Tibial nerve (tissue), 4 donors: ENCODE results near the gene SEC61A1. TPM values are rescaled to one million over a fixed set of nuclear protein-coding genes. Genes with fewer than 3 reads are reported as not detected.
A peak's percentile ranks its signal among the peaks of the same experiment; 100 is the strongest.

Source experiments
- DNase-seq, 2 donors: peaks; one replicate each; pipeline ENCODE4 v3.0.0-alpha.2; 2019; ENCODE audit warnings: low spot score in 2 of 2
- H3K27ac ChIP-seq, 4 donors: fragments of 200-600 bp; sonication (generic) in 3 of 4; one replicate each; pipeline ENCODE4 v1.5.1; 2017 to 2019; ENCODE audit warnings: mild to moderate bottlenecking in 1 of 4
- H3K27me3 ChIP-seq, 2 donors: fragments of 200-600 bp; sonication (generic) in 1 of 2; one replicate each; pipeline versions ENCODE4 v1.5.1 to v1.6.0; 2017 to 2019
- H3K36me3 ChIP-seq, 3 donors: fragments of 200-600 bp; sonication (generic); one replicate each; pipeline ENCODE4 v1.5.1; 2018 to 2019
- H3K4me1 ChIP-seq, 4 donors: fragments of 200-600 bp; sonication (generic) in 3 of 4; one replicate each; pipeline ENCODE4 v1.5.1; 2017 to 2019
- H3K4me3 ChIP-seq, 4 donors: fragments of 200-600 bp; sonication (generic) in 3 of 4; one replicate each; pipeline ENCODE4 v1.5.1; 2017 to 2019; ENCODE audit warnings: mild to moderate bottlenecking in 1 of 4, moderate library complexity in 1 of 4
- H3K9me3 ChIP-seq, 4 donors: fragments of 200-600 bp; sonication (generic) in 3 of 4; one replicate each; pipeline ENCODE4 v1.5.1; 2017 to 2019
- EP300 ChIP-seq, 2 donors: sonication (generic); formaldehyde crosslinking; IDR thresholded peaks; one replicate each; pipeline ENCODE4 v1.6.1; 2017; ENCODE audit warnings: antibody characterized with exemption in 2 of 2, mild to moderate bottlenecking in 1 of 2
- POLR2A ChIP-seq, 2 donors: fragments of 450-650 bp; IDR thresholded peaks; one replicate each; pipeline ENCODE4 v1.6.1; 2017; ENCODE audit warnings: antibody characterized with exemption in 2 of 2, mild to moderate bottlenecking in 2 of 2, moderate library complexity in 2 of 2
- WGBS, 2 donors: methylation state at CpG; one replicate each; pipeline ENCODE4 v1.1.5; 2018; 5-methylcytosine and 5-hydroxymethylcytosine counted together
- total RNA-seq, 4 donors: library from RNA; depleted of rRNA; stranded (reverse); fragments of >200 nt; gene quantifications; one replicate each; pipeline ENCODE4 v1.1.0, GENCODE V29; 2016
- TF ChIP-seq, protein P1 (sequence below), 5 experiments: fragments of 200-600 bp in 3 of 5; fragments of 450-650 bp in 2 of 5; sonication (generic) in 3 of 5; IDR thresholded peaks; one replicate each; pipeline ENCODE4 v1.5.1; 2016 to 2019; ENCODE audit warnings: antibody characterized with exemption in 5 of 5, mild to moderate bottlenecking in 3 of 5, moderate library complexity in 2 of 5

Gene SEC61A1
- total RNA-seq, 4 donors from 2014 or later = 93.3 to 155 (median 108) TPM

DNA sequence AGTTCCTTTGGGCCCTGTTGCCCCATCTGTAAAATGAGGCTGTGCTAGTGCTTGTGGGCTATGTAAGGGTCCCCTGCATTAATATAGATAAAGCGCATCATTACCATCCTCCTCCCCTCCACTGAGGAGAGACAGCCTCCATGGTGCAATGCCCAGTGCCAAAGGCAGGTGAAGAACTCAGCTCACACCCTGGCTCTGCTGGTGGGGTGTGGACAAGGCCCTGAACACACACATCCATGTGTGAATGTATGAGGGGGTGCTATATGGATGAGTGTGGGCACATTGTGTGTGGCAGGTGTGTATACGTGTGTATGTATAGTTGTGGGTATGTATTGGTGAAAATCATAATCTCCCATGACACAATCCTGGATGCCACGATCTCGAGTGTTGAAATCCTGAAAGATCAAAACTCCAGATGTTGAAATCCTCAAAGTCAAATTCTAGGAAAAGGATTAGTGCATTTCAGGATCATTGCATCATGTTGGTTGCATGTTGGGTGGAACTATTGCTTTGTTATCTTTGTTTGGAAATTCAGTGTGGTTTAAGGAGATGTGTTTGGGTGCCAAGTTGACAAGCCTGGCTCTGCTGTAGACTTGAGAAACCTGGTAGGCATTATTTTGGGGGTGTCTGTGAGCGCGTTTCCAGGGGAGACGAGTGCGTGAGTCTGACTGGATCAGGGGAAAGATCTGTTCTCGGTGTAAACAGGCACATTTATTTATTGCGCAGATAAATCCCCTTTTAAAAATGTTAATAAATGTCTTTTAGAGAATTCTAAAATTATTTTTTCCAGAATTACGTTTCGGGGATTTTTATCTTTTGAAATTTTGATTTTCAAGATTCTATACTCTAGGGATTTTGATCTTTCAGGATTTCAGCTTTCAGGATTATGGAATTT is 42.0 kb upstream of the SEC61A1 start:
- no peaks in the 10 kb centered on the region for H3K36me3 ChIP-seq
- H3K4me1 ChIP-seq = peaks cover 0 to 16% (median 0%) of the 10 kb centered on the region in 4 donors
- DNase-seq = no peak
- peaks cover 0 to 27% of the 10 kb centered on the region in 2 donors for H3K27me3 ChIP-seq
- TF ChIP-seq, protein P1, sequence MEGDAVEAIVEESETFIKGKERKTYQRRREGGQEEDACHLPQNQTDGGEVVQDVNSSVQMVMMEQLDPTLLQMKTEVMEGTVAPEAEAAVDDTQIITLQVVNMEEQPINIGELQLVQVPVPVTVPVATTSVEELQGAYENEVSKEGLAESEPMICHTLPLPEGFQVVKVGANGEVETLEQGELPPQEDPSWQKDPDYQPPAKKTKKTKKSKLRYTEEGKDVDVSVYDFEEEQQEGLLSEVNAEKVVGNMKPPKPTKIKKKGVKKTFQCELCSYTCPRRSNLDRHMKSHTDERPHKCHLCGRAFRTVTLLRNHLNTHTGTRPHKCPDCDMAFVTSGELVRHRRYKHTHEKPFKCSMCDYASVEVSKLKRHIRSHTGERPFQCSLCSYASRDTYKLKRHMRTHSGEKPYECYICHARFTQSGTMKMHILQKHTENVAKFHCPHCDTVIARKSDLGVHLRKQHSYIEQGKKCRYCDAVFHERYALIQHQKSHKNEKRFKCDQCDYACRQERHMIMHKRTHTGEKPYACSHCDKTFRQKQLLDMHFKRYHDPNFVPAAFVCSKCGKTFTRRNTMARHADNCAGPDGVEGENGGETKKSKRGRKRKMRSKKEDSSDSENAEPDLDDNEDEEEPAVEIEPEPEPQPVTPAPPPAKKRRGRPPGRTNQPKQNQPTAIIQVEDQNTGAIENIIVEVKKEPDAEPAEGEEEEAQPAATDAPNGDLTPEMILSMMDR (IDR thresholded peaks at IDR 0.05) = no peak
- no peak for TF ChIP-seq POLR2A (IDR thresholded peaks at IDR 0.05)
- peak in 1 of 2 donors; percentile 72 for TF ChIP-seq EP300 (IDR thresholded peaks at IDR 0.05)
- H3K9me3 ChIP-seq = no peaks in the 10 kb centered on the region
- WGBS, 2 donors = 87 to 94% methylated on average over 12 of the region's 12 CpGs
- no peak overlapping the region for H3K27ac ChIP-seq
- H3K4me3 ChIP-seq = no peak overlapping the region

DNA sequence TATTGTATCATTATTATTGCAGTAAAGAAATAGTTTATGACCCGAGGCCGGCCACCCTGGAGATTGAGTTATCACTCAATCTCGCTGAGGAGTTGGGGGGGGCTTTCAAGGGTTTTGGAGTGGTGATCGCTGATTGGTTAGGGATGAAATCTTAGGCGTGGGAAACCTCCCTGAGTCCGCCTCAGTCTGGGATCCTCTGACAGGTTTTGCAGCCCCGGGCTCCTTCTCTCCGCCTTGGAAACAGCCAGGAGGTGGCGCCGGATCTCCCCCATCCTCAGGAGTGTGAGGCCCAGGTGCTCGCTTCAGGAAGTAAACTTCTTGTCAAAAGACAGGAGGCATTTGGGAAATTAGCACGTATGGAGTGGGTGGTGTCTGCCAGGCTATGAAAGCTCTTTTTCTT is 41.1 kb upstream of the SEC61A1 start:
- H3K36me3 ChIP-seq = no peaks in the 10 kb centered on the region
- TF ChIP-seq, protein P1 (IDR thresholded peaks at IDR 0.05) = no peak
- TF ChIP-seq EP300 (IDR thresholded peaks at IDR 0.05) (no peak), POLR2A (IDR thresholded peaks at IDR 0.05) (no peak)
- 5 to 16% methylated on average over 9 to 12 of the region's 12 CpGs for WGBS, 2 donors
- peaks cover 0 to 19% of the 10 kb centered on the region in 2 donors for H3K27me3 ChIP-seq
- peaks cover 0 to 13% (median 0%) of the 10 kb centered on the region in 4 donors for H3K4me1 ChIP-seq
- H3K27ac ChIP-seq = no peak overlapping the region
- no peaks in the 10 kb centered on the region for H3K9me3 ChIP-seq
- DNase-seq = no peak
- H3K4me3 ChIP-seq = no peak overlapping the region

DNA sequence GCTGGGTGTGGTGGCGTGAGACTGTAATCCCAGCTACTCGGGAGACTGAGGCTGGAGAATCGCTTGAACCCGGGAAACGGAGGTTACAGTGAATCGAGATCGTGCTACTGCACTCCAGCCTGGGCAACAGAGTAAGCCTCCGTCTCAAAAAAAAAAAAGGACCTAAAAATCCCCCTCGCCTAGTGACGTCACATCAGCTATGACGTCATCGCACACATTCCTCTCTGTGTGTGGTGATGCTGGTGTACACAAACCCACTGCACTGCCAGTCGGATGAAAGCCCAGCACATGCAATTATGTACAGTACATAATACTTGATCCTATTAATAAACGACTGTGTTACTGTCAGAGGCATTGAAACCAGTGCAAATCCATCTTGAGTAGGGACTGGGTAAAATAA is 40.2 kb upstream of the SEC61A1 start:
- Histone ChIP-seq H3K4me1 (peaks cover 0 to 4% (median 0%) of the 10 kb centered on the region in 4 donors), H3K27me3 (peaks cover 0 to 11% of the 10 kb centered on the region in 2 donors), H3K9me3 (no peaks in the 10 kb centered on the region), H3K27ac (no peak overlapping the region), H3K36me3 (no peaks in the 10 kb centered on the region), H3K4me3 (no peak overlapping the region)
- WGBS, 2 donors = 92 to 93% methylated on average over 14 of the region's 14 CpGs
- DNase-seq = no peak
- TF ChIP-seq POLR2A (IDR thresholded peaks at IDR 0.05) (no peak), EP300 (IDR thresholded peaks at IDR 0.05) (no peak)
- TF ChIP-seq, protein P1 (IDR thresholded peaks at IDR 0.05) = no peak

DNA sequence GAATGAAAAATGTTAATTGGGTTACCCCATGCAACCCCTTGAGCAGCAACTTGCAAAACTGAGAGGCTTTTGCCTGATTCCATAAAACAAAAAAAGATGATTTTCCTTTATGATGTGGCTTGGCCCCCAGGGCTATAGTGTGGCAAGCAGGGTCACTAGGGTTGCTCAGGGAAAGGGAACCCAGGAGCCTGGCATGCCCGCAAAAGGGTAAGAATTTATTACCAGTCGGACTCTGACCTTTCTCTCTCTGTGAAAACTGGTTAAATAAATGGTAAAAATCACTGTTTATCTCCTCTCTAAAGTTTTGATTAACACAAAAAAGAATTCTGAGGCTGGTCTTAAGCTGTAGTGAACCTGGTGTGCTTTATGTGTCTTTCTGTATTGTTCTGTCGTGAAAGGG is 37.7 kb upstream of the SEC61A1 start:
- Histone ChIP-seq H3K36me3 (no peaks in the 10 kb centered on the region), H3K4me3 (no peak overlapping the region), H3K27me3 (peaks cover 0 to 4% of the 10 kb centered on the region in 2 donors), H3K4me1 (no peaks in the 10 kb centered on the region), H3K27ac (no peak overlapping the region), H3K9me3 (no peaks in the 10 kb centered on the region)
- no peak for DNase-seq
- no peak for TF ChIP-seq EP300 (IDR thresholded peaks at IDR 0.05)
- TF ChIP-seq POLR2A (IDR thresholded peaks at IDR 0.05) = no peak
- TF ChIP-seq, protein P1 (IDR thresholded peaks at IDR 0.05) = no peak
- 88 to 89% methylated on average over 3 of the region's 3 CpGs for WGBS, 2 donors

DNA sequence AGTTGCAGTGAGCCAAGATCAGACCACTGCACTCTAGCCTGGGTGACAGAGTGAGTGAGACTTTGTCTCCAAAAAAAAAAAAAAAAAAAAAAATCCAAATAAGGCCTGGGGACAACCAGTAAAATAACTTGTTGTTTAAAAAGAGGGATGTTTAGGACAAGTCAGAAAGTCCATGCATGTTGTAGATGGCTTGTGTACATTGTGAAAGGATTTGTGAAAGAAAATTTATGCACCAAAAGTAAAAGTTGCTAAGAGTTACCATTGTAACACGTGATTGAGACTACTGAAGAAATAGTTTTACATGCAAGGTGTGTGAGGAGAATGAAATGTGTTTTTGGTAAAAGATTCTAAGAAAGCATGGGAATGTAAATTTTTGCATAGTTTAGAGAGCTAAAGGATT is 35.7 kb upstream of the SEC61A1 start:
- H3K4me1 ChIP-seq = no peaks in the 10 kb centered on the region
- no peaks in the 10 kb centered on the region for H3K9me3 ChIP-seq
- TF ChIP-seq, protein P1 (IDR thresholded peaks at IDR 0.05) = no peak
- TF ChIP-seq POLR2A (IDR thresholded peaks at IDR 0.05) (no peak), EP300 (IDR thresholded peaks at IDR 0.05) (no peak)
- H3K27ac ChIP-seq = no peak overlapping the region
- DNase-seq = no peak
- no peaks in the 10 kb centered on the region for H3K36me3 ChIP-seq
- peaks cover 0 to 3% of the 10 kb centered on the region in 2 donors for H3K27me3 ChIP-seq
- 88 to 91% methylated on average over 1 of the region's 1 CpG for WGBS, 2 donors
- no peak overlapping the region for H3K4me3 ChIP-seq
